Iris pigment epithelial cell (primary cell): ENCODE measurements around the gene DHRS9.
"Not testable (repeated sequence)": the region's sequence is repeated elsewhere in the genome, so short reads cannot be mapped to it uniquely, and the experiment has no call there.

Source experiments
- DNase-seq: peaks from one replicate; pipeline ENCODE4 v3.0.0-alpha.2; 2011; ENCODE audit warnings: low read depth

DHRS9 gene

GRCh38 chr2:169136428-169136827 is 67.1 kb downstream of the DHRS9 start:
- DNase-seq: not testable (repeated sequence)

GRCh38 chr2:169136885-169137534 is 67.6 kb downstream of the DHRS9 start:
- no peak for DNase-seq

- DNase-seq: no peak
Measured at GRCh38 chr2:169137924-169138323, 68.6 kb downstream of the DHRS9 start.

GRCh38 chr2:169139145-169139544 is 69.8 kb downstream of the DHRS9 start:
- DNase-seq: no peak

- DNase-seq: no peak
Measured at GRCh38 chr2:169139993-169140767, 70.8 kb downstream of the DHRS9 start.

GRCh38 chr2:169141713-169142352 is 72.5 kb downstream of the DHRS9 start:
- DNase-seq: peak; percentile 49

- DNase-seq: no peak
Measured at GRCh38 chr2:169143998-169144397, 74.6 kb downstream of the DHRS9 start.
